A673 (cell line): Measurements from ENCODE around the gene SLF1.

Source experiments
- CTCF ChIP-seq: fragments of 300-800, 200-600 bp; sonication (generic); conservative IDR thresholded peaks from 2 replicates; pipeline ENCODE4 v1.5.1; 2017; ENCODE audit warnings: low read depth, mild to moderate bottlenecking, antibody characterized with exemption, low read length, moderate library complexity, mixed read lengths
- EZH2 ChIP-seq: fragments of 200-600 bp; sonication (generic); IDR thresholded peaks from 2 replicates; pipeline ENCODE4 v1.6.1; 2017; ENCODE audit warnings: borderline replicate concordance, low read depth, mild to moderate bottlenecking, mixed read lengths, antibody characterized with exemption, low read length; ENCODE audit not compliant: poor library complexity, severe bottlenecking

GRCh38 chr5:94623877-94624276, 5.4 kb downstream of the SLF1 start:
- TF ChIP-seq CTCF (no peak), EZH2 (no peak)
